Choroid plexus epithelial cell (primary cell): ENCODE data around the gene MNAT1.

Experiments used
- DNase-seq: peaks from one replicate; pipeline ENCODE4 v3.0.0-alpha.2; 2010; ENCODE audit warnings: low read depth
- H3K4me3 ChIP-seq: 2 replicates; pipeline ENCODE4 v1.5.1; 2011; ENCODE audit warnings: low read depth, mild to moderate bottlenecking, control low read depth, low read length, moderate library complexity
- TF ChIP-seq, protein P1 (sequence below): conservative IDR thresholded peaks from 2 replicates; pipeline ENCODE4 v1.5.1; 2011; ENCODE audit warnings: low read depth, mild to moderate bottlenecking, control low read depth, inconsistent platforms, low read length, moderate library complexity

Gene MNAT1

DNA sequence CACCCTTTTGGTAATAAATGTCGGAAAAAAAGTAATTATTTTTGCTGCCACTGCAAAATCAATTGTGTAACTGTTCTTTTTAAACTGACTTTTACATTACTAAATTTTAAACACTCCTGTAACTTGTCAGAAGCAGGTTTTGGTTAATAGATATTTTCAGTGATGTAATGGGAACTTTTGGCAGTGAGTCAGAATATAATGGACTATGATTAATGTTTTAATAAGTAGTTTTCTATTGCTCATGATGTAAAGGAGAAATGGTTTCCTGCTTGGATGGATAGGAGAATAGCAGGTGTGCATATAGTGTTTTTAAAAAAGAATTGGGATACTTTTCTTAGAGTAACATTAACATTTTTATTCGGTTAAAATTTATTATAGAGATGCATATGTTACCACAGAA is 187.5 kb downstream of the MNAT1 start:
- TF ChIP-seq, protein P1, sequence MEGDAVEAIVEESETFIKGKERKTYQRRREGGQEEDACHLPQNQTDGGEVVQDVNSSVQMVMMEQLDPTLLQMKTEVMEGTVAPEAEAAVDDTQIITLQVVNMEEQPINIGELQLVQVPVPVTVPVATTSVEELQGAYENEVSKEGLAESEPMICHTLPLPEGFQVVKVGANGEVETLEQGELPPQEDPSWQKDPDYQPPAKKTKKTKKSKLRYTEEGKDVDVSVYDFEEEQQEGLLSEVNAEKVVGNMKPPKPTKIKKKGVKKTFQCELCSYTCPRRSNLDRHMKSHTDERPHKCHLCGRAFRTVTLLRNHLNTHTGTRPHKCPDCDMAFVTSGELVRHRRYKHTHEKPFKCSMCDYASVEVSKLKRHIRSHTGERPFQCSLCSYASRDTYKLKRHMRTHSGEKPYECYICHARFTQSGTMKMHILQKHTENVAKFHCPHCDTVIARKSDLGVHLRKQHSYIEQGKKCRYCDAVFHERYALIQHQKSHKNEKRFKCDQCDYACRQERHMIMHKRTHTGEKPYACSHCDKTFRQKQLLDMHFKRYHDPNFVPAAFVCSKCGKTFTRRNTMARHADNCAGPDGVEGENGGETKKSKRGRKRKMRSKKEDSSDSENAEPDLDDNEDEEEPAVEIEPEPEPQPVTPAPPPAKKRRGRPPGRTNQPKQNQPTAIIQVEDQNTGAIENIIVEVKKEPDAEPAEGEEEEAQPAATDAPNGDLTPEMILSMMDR: no peak
- peak; percentile 12 for DNase-seq
- H3K4me3 ChIP-seq: no peak overlapping the region

DNA sequence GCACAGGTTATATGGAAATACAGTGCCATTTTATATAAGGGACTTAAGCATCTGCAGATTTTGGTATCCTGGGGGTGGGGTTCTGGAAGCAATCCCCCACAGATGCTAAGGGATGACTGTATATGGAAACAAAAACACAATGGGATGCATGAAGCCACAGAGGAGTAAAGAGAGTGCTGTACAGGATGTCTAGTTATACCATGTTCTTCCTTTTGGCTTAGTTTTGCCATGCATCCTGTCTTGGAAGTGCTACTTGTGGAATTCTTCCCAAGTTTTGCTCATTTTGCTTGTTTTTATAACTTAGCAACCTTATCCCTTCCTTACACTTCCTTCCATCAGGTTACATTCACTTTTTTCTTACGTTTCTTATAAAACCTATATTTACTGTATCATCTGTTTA is 190.7 kb downstream of the MNAT1 start:
- no peak overlapping the region for H3K4me3 ChIP-seq
- DNase-seq: no peak
- TF ChIP-seq, protein P1: no peak

DNA sequence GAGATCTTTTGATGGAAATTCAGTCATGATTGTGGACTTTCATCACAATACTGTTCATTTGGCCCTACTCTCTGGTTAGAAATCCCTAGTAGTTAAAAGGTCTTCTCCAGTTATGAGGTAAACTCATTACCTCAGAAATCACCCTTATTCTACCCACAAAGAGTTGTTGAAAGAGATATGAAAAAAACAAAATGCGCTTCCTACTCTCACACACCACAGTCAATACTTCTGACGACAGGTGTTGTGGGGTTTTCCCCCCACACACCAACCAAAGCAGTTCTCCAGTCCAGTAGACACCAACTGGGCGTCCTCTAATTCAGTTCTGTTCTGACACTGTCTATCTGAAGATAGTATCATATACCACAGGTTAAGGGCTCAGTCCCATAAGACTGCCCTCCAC is 191.4 kb downstream of the MNAT1 start:
- DNase-seq: no peak
- no peak overlapping the region for H3K4me3 ChIP-seq
- TF ChIP-seq, protein P1: no peak

DNA sequence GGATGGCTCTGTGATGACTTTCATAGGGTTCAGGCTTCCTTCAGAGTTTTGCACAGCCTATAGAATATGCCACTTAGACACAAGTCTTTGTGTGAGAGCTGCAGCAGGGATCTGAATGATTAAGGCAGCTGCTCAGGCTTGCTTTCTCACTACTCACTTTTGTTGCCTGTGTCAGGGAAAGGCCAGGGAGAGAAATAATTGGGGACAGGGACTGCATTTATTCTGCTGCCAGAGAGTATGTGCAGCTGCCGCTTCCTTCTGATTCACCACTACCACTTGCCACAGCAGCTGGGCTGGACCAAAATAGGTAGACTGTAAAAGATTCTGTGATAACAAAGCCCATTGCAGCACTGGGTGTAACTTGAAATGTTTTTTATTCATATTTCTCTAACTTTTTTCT is 196.7 kb downstream of the MNAT1 start:
- no peak overlapping the region for H3K4me3 ChIP-seq
- TF ChIP-seq, protein P1: no peak
- DNase-seq: no peak

DNA sequence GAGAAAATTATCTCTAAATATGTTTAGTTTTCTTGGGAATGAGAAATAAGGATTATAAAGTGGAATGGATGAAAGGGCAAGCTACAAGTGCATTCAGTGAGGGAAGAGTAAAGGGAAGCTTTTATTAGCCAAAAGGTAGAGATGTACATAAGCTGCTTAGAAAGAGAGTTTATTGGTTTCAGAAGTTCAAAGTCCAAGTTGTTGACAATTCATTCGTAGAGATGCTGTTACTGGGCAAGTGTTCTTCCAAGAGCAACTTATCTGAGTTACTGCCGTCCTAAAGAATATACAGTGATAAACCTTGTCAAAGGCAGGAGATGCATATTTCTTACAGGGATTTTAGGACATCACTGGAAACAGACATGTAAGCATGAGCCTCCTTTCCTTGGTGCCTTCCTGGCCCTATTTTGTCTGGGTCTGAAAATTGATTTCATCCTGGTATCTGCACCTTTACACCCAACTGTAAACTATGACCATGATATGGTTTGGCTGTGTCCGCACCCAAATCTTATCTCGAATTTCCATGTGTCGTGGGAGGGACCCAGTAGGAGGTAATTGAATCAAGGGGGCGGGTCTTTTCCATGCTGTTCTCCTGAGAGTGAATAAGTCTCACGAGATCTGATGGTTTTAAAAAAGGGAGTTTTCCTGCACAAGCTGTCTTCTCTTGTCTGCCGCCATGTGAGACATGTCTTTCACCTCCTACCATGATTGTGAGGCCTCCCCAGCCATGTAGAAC is 199.5 kb downstream of the MNAT1 start:
- no peak overlapping the region for H3K4me3 ChIP-seq
- DNase-seq: no peak
- TF ChIP-seq, protein P1: no peak

DNA sequence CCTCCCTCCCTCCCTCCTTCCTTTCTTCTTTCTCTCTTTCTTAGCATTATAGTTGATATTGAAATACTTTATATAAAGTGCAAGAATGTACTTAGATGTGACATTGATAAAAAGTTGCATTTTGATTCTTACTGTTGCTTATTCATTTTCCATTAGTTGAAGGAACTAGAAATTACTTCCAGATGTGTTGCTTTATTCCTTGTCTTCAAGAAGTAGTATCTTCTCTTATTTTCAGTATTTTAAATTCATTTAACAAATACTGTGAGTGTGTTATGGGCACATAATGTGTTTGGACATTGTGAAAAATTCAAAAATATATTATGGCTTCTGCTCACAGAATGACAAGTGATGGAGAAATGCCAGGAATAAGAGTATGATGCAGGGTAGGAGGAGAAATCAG is 200.8 kb downstream of the MNAT1 start:
- TF ChIP-seq, protein P1: no peak
- no peak overlapping the region for H3K4me3 ChIP-seq
- no peak for DNase-seq

DNA sequence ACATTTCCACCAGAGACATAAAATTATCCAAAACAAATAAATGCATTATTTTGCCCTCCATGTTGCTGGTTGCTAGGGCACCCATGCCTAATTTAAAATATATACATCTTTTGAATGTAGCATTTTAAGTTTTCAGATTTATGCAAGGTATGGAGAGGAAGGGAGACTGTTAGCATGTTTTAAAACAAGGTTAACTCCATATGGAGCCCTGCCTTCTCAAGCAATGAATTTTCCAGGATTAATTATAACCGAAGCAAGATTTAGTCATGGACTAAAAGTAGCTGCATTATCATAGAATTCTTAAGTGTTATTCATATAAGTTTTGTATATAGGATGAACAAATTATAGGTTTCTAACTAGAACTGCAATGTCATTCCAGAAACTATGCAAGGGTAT is 209.1 kb downstream of the MNAT1 start:
- TF ChIP-seq, protein P1: no peak
- no peak overlapping the region for H3K4me3 ChIP-seq

More for the DNA sequence above, 209.1 kb downstream of the MNAT1 start:
- DNase-seq: no peak
